GM21529 (cell line): ENCODE measurements around the gene TAOK3.
A peak's percentile ranks its signal among the peaks of the same experiment; 100 is the strongest.
"Not testable (repeated sequence)": the region's sequence is repeated elsewhere in the genome, so short reads cannot be mapped to it uniquely, and the experiment has no call there.

Source experiments
- ATAC-seq: cut with Tn5 transposase; IDR thresholded peaks from one replicate; pipeline ENCODE4 v1.9.1; 2021; ENCODE audit not compliant: unreplicated experiment

TAOK3 gene

GRCh38 chr12:118372541-118373495, at the start of gene TAOK3:
TAOK3 (minus strand) TSS chr12:118372907; CDS start chr12:118255567, 117,340 bp downstream.
- ATAC-seq, result peak; percentile 77

GRCh38 chr12:118420673-118421072, 48.0 kb upstream of the TAOK3 start:
- no peak for ATAC-seq

GRCh38 chr12:118418385-118419057, 45.8 kb upstream of the TAOK3 start:
- no peak for ATAC-seq

GRCh38 chr12:118417942-118418341, 45.2 kb upstream of the TAOK3 start:
- ATAC-seq, result no peak

- ATAC-seq, result no peak
Measured at GRCh38 chr12:118409834-118410233, 37.1 kb upstream of the TAOK3 start.

- not testable (repeated sequence) for ATAC-seq
Measured at GRCh38 chr12:118408241-118408640, 35.5 kb upstream of the TAOK3 start.

GRCh38 chr12:118404876-118405521, 32.3 kb upstream of the TAOK3 start:
- ATAC-seq, result no peak

- no peak for ATAC-seq
Measured at GRCh38 chr12:118402251-118402650, 29.5 kb upstream of the TAOK3 start.

GRCh38 chr12:118398940-118399339, 26.2 kb upstream of the TAOK3 start:
- no peak for ATAC-seq

GRCh38 chr12:118398524-118398923, 25.8 kb upstream of the TAOK3 start:
- ATAC-seq, result no peak

GRCh38 chr12:118397708-118398440, 25.2 kb upstream of the TAOK3 start:
- ATAC-seq, result no peak

GRCh38 chr12:118391836-118392235, 19.1 kb upstream of the TAOK3 start:
- no peak for ATAC-seq

- no peak for ATAC-seq
Measured at GRCh38 chr12:118391424-118391823, 18.7 kb upstream of the TAOK3 start.

- no peak for ATAC-seq
Measured at GRCh38 chr12:118377884-118378470, 5.3 kb upstream of the TAOK3 start.

GRCh38 chr12:118377021-118377883, 4.5 kb upstream of the TAOK3 start:
- ATAC-seq, result no peak

GRCh38 chr12:118376089-118377020, 3.6 kb upstream of the TAOK3 start, which contains the start of gene SUDS3:
SUDS3 (plus strand) TSS chr12:118376555; CDS start chr12:118376692, 137 bp downstream.
- ATAC-seq, result peak; percentile 27

GRCh38 chr12:118375348-118375747, 2.6 kb upstream of the TAOK3 start:
- no peak for ATAC-seq

GRCh38 chr12:118374909-118375308, 2.2 kb upstream of the TAOK3 start:
- no peak for ATAC-seq
